Hepatocyte (in vitro differentiated cells): ENCODE data around the gene MTERF4.

Experiments used
- EZH2phosphoT487 ChIP-seq: fragments of 200-600 bp; sonication (generic); IDR thresholded peaks from one replicate; pipeline ENCODE4 v1.6.1; 2018; ENCODE audit warnings: antibody characterized with exemption, mild to moderate bottlenecking, low read depth, moderate library complexity; ENCODE audit not compliant: unreplicated experiment, severe bottlenecking
- TF ChIP-seq, protein P1 (sequence below): fragments of 200-600 bp; sonication (generic); IDR thresholded peaks from 2 replicates; pipeline ENCODE4 v1.5.1; 2016; ENCODE audit warnings: antibody characterized with exemption, mild to moderate bottlenecking; ENCODE audit not compliant: poor library complexity

GRCh38 chr2:241141214-241141770 lies 39.2 kb upstream of the MTERF4 start:
- TF ChIP-seq, protein P1, sequence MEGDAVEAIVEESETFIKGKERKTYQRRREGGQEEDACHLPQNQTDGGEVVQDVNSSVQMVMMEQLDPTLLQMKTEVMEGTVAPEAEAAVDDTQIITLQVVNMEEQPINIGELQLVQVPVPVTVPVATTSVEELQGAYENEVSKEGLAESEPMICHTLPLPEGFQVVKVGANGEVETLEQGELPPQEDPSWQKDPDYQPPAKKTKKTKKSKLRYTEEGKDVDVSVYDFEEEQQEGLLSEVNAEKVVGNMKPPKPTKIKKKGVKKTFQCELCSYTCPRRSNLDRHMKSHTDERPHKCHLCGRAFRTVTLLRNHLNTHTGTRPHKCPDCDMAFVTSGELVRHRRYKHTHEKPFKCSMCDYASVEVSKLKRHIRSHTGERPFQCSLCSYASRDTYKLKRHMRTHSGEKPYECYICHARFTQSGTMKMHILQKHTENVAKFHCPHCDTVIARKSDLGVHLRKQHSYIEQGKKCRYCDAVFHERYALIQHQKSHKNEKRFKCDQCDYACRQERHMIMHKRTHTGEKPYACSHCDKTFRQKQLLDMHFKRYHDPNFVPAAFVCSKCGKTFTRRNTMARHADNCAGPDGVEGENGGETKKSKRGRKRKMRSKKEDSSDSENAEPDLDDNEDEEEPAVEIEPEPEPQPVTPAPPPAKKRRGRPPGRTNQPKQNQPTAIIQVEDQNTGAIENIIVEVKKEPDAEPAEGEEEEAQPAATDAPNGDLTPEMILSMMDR = no peak
- TF ChIP-seq EZH2phosphoT487 = no peak
